H9 (cell line): ENCODE results near the gene DPP6. TPM values are rescaled to one million over a fixed set of nuclear protein-coding genes. Genes with fewer than 3 reads are reported as not detected.
A peak's percentile ranks its signal among the peaks of the same experiment; 100 is the strongest.

Experiments
- DNase-seq: peaks from one replicate; pipeline ENCODE4 v3.0.0-alpha.2; 2017
- H2AFZ ChIP-seq: one replicate; pipeline ENCODE4 v1.6.1; 2013; ENCODE audit warnings: mild to moderate bottlenecking, low read length, control low read depth, moderate library complexity
- H2AK5ac ChIP-seq: 2 replicates; pipeline ENCODE4 v1.6.1; 2013; ENCODE audit warnings: low read length, control low read depth, mixed read lengths; ENCODE audit not compliant: insufficient read length
- H2BK120ac ChIP-seq: one replicate; pipeline ENCODE4 v1.6.1; 2013; ENCODE audit warnings: low read depth, mild to moderate bottlenecking, low read length, control low read depth, inconsistent platforms; ENCODE audit not compliant: poor library complexity, severe bottlenecking
- H2BK12ac ChIP-seq: 2 replicates; pipeline ENCODE4 v1.6.1; 2013; ENCODE audit warnings: low read length, control low read depth, mixed read lengths, low read depth; ENCODE audit not compliant: insufficient read length
- H2BK15ac ChIP-seq: 2 replicates; pipeline ENCODE4 v1.6.1; 2013; ENCODE audit warnings: low read depth, low read length, control low read depth
- H2BK20ac ChIP-seq: one replicate; pipeline ENCODE4 v1.6.1; 2013; ENCODE audit warnings: low read depth, mild to moderate bottlenecking, low read length, control low read depth, inconsistent platforms; ENCODE audit not compliant: poor library complexity, severe bottlenecking
- H2BK5ac ChIP-seq: 2 replicates; pipeline ENCODE4 v1.6.1; 2013; ENCODE audit warnings: low read length, control low read depth, mixed read lengths; ENCODE audit not compliant: insufficient read length
- H3K14ac ChIP-seq: 2 replicates; pipeline ENCODE4 v1.6.1; 2013; ENCODE audit warnings: low read length, control low read depth; ENCODE audit not compliant: insufficient read depth
- H3K18ac ChIP-seq: 2 replicates; pipeline ENCODE4 v1.6.1; 2013; ENCODE audit warnings: low read depth, mild to moderate bottlenecking, mixed read lengths, low read length, control low read depth; ENCODE audit not compliant: insufficient read length
- H3K23ac ChIP-seq: 2 replicates; pipeline ENCODE4 v1.6.1; 2013; ENCODE audit warnings: low read length, control low read depth, mixed read lengths, low read depth; ENCODE audit not compliant: insufficient read length
- H3K23me2 ChIP-seq: 2 replicates; pipeline ENCODE4 v1.6.1; 2013; ENCODE audit warnings: low read depth, mild to moderate bottlenecking, mixed read lengths, low read length, control low read depth; ENCODE audit not compliant: insufficient read length, poor library complexity, severe bottlenecking
- H3K27ac ChIP-seq: 2 replicates; pipeline ENCODE4 v1.5.1; 2013; ENCODE audit warnings: low read length, control low read depth, mixed read lengths, low read depth; ENCODE audit not compliant: insufficient read length
- H3K27me3 ChIP-seq: 2 replicates; pipeline ENCODE4 v1.6.1; 2013; ENCODE audit warnings: low read length, control low read depth, inconsistent platforms; ENCODE audit not compliant: insufficient read depth
- H3K4ac ChIP-seq: 2 replicates; pipeline ENCODE4 v1.6.1; 2013; ENCODE audit warnings: low read depth, mild to moderate bottlenecking, control low read depth, inconsistent platforms, low read length, moderate library complexity
- H3K4me1 ChIP-seq: 2 replicates; pipeline ENCODE4 v1.6.1; 2013; ENCODE audit warnings: low read length, control low read depth, inconsistent platforms; ENCODE audit not compliant: insufficient read depth
- H3K4me2 ChIP-seq: 2 replicates; pipeline ENCODE4 v1.6.1; 2013; ENCODE audit warnings: low read length, control low read depth, mixed read lengths; ENCODE audit not compliant: insufficient read length, insufficient read depth
- H3K56ac ChIP-seq: 2 replicates; pipeline ENCODE4 v1.6.1; 2013; ENCODE audit warnings: low read depth, mild to moderate bottlenecking, mixed read lengths, low read length, control low read depth; ENCODE audit not compliant: insufficient read length
- H3K79me1 ChIP-seq: 2 replicates; pipeline ENCODE4 v1.6.1; 2013; ENCODE audit warnings: low read depth, mild to moderate bottlenecking, moderate library complexity, low read length, control low read depth, inconsistent platforms; ENCODE audit not compliant: insufficient read depth, poor library complexity, severe bottlenecking
- H3K79me2 ChIP-seq: 2 replicates; pipeline ENCODE4 v1.6.1; 2013; ENCODE audit warnings: low read length, control low read depth, inconsistent platforms; ENCODE audit not compliant: insufficient read depth
- H3K9ac ChIP-seq: 2 replicates; pipeline ENCODE4 v1.6.1; 2013; ENCODE audit warnings: low read length, control low read depth, mixed read lengths; ENCODE audit not compliant: insufficient read length; ENCODE audit errors: extremely low read depth
- H3K9me3 ChIP-seq: one replicate; pipeline ENCODE4 v1.6.1; 2013; ENCODE audit warnings: low read depth, low read length, inconsistent platforms; ENCODE audit not compliant: control insufficient read depth
- H3T11ph ChIP-seq: one replicate; pipeline ENCODE4 v1.6.1; 2013; ENCODE audit warnings: mild to moderate bottlenecking, low read length, control low read depth, inconsistent platforms
- H4K20me1 ChIP-seq: one replicate; pipeline ENCODE4 v1.6.1; 2013; ENCODE audit not compliant: control insufficient read depth, insufficient read length, insufficient read depth
- H4K5ac ChIP-seq: 2 replicates; pipeline ENCODE4 v1.6.1; 2013; ENCODE audit warnings: low read depth, mild to moderate bottlenecking, mixed read lengths, low read length, control low read depth; ENCODE audit not compliant: insufficient read length
- H4K8ac ChIP-seq: replicated peaks from 2 replicates; pipeline ENCODE4 v1.6.1; 2013; ENCODE audit warnings: low read length, control low read depth, mixed read lengths, low read depth; ENCODE audit not compliant: insufficient read length
- H4K91ac ChIP-seq: 2 replicates; pipeline ENCODE4 v1.6.1; 2013; ENCODE audit warnings: low read depth, mild to moderate bottlenecking, moderate library complexity, mixed read lengths, low read length, control low read depth; ENCODE audit not compliant: insufficient read length
- H3K27ac Mint-ChIP-seq, 3 experiments: 2 replicates in 2 of 3; 3 replicates in 1 of 3; pipeline ENCODE4 v1.8.0; 2020 to 2021; ENCODE audit warnings: mixed read lengths in 3 of 3, mild to moderate bottlenecking in 1 of 3, moderate library complexity in 1 of 3
- H3K27me3 Mint-ChIP-seq: 2 replicates; pipeline ENCODE4 v1.8.0; 2021; ENCODE audit warnings: low read depth, mild to moderate bottlenecking, moderate library complexity, mixed read lengths
- H3K36me3 Mint-ChIP-seq, 3 experiments: 2 replicates in 2 of 3; 3 replicates in 1 of 3; pipeline ENCODE4 v1.8.0; 2020 to 2021; ENCODE audit warnings: low read depth in 3 of 3, mixed read lengths in 3 of 3; ENCODE audit not compliant: insufficient read depth in 1 of 3
- H3K4me1 Mint-ChIP-seq, 2 experiments: 2 replicates each; pipeline ENCODE4 v1.8.0; 2020; ENCODE audit warnings: mixed read lengths in 2 of 2
- H3K4me3 Mint-ChIP-seq, 2 experiments: 2 replicates in 1 of 2; 3 replicates in 1 of 2; pipeline ENCODE4 v1.8.0; 2020 to 2021; ENCODE audit warnings: mild to moderate bottlenecking in 2 of 2, mixed read lengths in 2 of 2, moderate library complexity in 1 of 2
- H3K9me3 Mint-ChIP-seq, 2 experiments: 2 replicates in 1 of 2; 3 replicates in 1 of 2; pipeline ENCODE4 v1.8.0; 2020; ENCODE audit warnings: mild to moderate bottlenecking in 2 of 2, mixed read lengths in 2 of 2, moderate library complexity in 1 of 2
- WGBS: extraction: QIAGEN DNeasy Blood & Tissue Kit; methylation state at CpG from one replicate; pipeline ENCODE4 v1.1.7; 2013; ENCODE audit warnings: missing lambda C conversion rate, low lambda C conversion rate, mixed read lengths; ENCODE audit not compliant: insufficient read length; ENCODE audit errors: extremely low coverage; 5-methylcytosine and 5-hydroxymethylcytosine counted together
- total RNA-seq: library from RNA; stranded (reverse); gene quantifications from 2 replicates; pipeline ENCODE4 v1.2.1, GENCODE V29; 2021
- TF ChIP-seq, protein P1 (sequence below): fragments of 200-600 bp; sonication (generic); conservative IDR thresholded peaks from 3 replicates; pipeline ENCODE4 v1.8.0; 2021; ENCODE audit warnings: antibody characterized with exemption, mild to moderate bottlenecking

The DPP6 gene
- total RNA-seq, 1 experiment from 2014 or later = 4.5 TPM

DNA sequence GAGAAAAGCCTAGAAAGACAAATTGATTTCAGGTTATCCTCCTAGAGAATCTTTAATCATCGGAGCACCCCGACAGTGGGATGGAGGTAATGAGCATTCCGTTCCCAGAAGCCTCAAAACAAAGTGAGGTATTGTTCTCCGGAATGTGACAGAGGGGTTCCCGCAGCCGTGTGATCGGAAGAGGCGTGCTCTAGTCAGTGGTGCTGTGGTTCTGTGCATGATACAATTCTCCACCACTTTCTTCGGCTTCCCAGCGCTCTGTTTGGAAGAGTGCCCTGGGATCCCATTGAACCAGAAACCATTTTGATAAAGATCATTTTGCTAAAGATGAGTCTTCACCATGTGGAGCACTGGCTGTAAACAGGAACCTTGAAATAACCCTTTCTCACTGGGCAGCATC, 516.1 kb downstream of the DPP6 start:
- Mint-ChIP-seq H3K4me1 (peaks cover 6% of the 10 kb centered on the region in 2 experiments; a peak in 2 of 4 replicates), H3K27me3 (no peaks in the 10 kb centered on the region), H3K9me3 (peaks cover 0 to 3% of the 10 kb centered on the region in 2 experiments; a peak in 2 of 5 replicates), H3K4me3 (no peak overlapping the region), H3K27ac (peak overlapping the region in 1 of 3 experiments; percentile 92; a peak in 1 of 7 replicates), H3K36me3 (0 out of 7 replicates have a peak, but pooled peaks cover 0 to 3% (median 0%) of the 10 kb centered on the region in 3 experiments)
- no peaks in the 10 kb centered on the region for H3K79me2 ChIP-seq
- no peak overlapping the region for H3K4ac ChIP-seq
- H3K9me3 ChIP-seq = no peaks in the 10 kb centered on the region
- H3K14ac ChIP-seq = no peak overlapping the region
- H3K23ac ChIP-seq = no peak overlapping the region
- H2BK120ac ChIP-seq = no peak overlapping the region
- no peak overlapping the region for H2BK20ac ChIP-seq
- DNase-seq = no peak
- WGBS = no CpG with 5 or more reads among the region's 10 CpGs
- H3K4me1 ChIP-seq = no peaks in the 10 kb centered on the region
- H3K23me2 ChIP-seq = no peaks in the 10 kb centered on the region
- H3K9ac ChIP-seq = no peak overlapping the region
- TF ChIP-seq, protein P1, sequence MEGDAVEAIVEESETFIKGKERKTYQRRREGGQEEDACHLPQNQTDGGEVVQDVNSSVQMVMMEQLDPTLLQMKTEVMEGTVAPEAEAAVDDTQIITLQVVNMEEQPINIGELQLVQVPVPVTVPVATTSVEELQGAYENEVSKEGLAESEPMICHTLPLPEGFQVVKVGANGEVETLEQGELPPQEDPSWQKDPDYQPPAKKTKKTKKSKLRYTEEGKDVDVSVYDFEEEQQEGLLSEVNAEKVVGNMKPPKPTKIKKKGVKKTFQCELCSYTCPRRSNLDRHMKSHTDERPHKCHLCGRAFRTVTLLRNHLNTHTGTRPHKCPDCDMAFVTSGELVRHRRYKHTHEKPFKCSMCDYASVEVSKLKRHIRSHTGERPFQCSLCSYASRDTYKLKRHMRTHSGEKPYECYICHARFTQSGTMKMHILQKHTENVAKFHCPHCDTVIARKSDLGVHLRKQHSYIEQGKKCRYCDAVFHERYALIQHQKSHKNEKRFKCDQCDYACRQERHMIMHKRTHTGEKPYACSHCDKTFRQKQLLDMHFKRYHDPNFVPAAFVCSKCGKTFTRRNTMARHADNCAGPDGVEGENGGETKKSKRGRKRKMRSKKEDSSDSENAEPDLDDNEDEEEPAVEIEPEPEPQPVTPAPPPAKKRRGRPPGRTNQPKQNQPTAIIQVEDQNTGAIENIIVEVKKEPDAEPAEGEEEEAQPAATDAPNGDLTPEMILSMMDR = no peak
- H4K20me1 ChIP-seq = no peaks in the 10 kb centered on the region
- H3T11ph ChIP-seq = no peak overlapping the region
- no peak overlapping the region for H2AFZ ChIP-seq
- H4K8ac ChIP-seq = no peak overlapping the region
- no peaks in the 10 kb centered on the region for H3K27me3 ChIP-seq
- no peak overlapping the region for H2BK15ac ChIP-seq
- no peaks in the 10 kb centered on the region for H3K79me1 ChIP-seq
- no peak overlapping the region for H2BK12ac ChIP-seq
- H3K27ac ChIP-seq = no peak overlapping the region
- no peak overlapping the region for H3K18ac ChIP-seq
- no peak overlapping the region for H4K5ac ChIP-seq
- no peak overlapping the region for H3K56ac ChIP-seq
- no peak overlapping the region for H4K91ac ChIP-seq
- no peak overlapping the region for H2BK5ac ChIP-seq
- H3K4me2 ChIP-seq = no peak overlapping the region
- H2AK5ac ChIP-seq = no peak overlapping the region
